Measurements from ENCODE around the gene HIC1.

The HIC1 gene

GRCh38 chr17:2107050-2107449, 52.1 kb downstream of the HIC1 start:
- no peak for DNase-seq (ENCODE audit: low spot score)

- no peak for DNase-seq (ENCODE audit: low spot score)
These were observed 52.6 kb downstream of the HIC1 start for GRCh38 chr17:2107506-2107905.

GRCh38 chr17:2108170-2108569, 53.3 kb downstream of the HIC1 start:
- no peak for DNase-seq (ENCODE audit: low spot score)

- DNase-seq (ENCODE audit: low spot score): no peak
These were observed 55.5 kb downstream of the HIC1 start for GRCh38 chr17:2110436-2110835.

- no peak for DNase-seq (ENCODE audit: low spot score)
These were observed 56.8 kb downstream of the HIC1 start for GRCh38 chr17:2111691-2112090.
